SU-DHL-6 (cell line): ENCODE results near the gene ZFYVE1.

Experiments
- H2AFZ ChIP-seq: fragments of 200-600 bp; sonication (generic); 2 replicates; pipeline ENCODE4 v1.6.1; 2014; ENCODE audit warnings: low read depth, mild to moderate bottlenecking, moderate library complexity, mixed read lengths, antibody characterized with exemption, low read length; ENCODE audit not compliant: severe bottlenecking
- H3F3A ChIP-seq: fragments of 200-600 bp; shearing (Covaris generic); 2 replicates; pipeline ENCODE4 v1.6.0; 2016; ENCODE audit warnings: antibody characterized with exemption, mild to moderate bottlenecking; ENCODE audit not compliant: insufficient read depth
- H3K27ac ChIP-seq: fragments of 200-600 bp; sonication (generic); 2 replicates; pipeline ENCODE4 v1.5.1; 2016; ENCODE audit warnings: low read depth, mild to moderate bottlenecking, low read length, moderate library complexity, mixed read lengths
- H3K27me3 ChIP-seq: fragments of 200-600 bp; sonication (generic), shearing (Covaris generic); 2 replicates; pipeline ENCODE4 v1.6.0; 2014; ENCODE audit warnings: mild to moderate bottlenecking, low read length
- H3K36me3 ChIP-seq: fragments of 200-600 bp; sonication (generic); 2 replicates; pipeline ENCODE4 v1.6.1; 2014; ENCODE audit warnings: mild to moderate bottlenecking, low read length, mixed read lengths
- H3K4me2 ChIP-seq: fragments of 300-600, 200-600 bp; shearing (Covaris generic), sonication (generic); 2 replicates; pipeline ENCODE4 v1.6.0; 2014; ENCODE audit warnings: low read length, low read depth, mild to moderate bottlenecking; ENCODE audit not compliant: poor library complexity, severe bottlenecking
- H3K4me3 ChIP-seq: fragments of 200-600 bp; sonication (generic); 2 replicates; pipeline ENCODE4 v1.5.1; 2014; ENCODE audit warnings: antibody characterized with exemption, low read length, mild to moderate bottlenecking, mixed read lengths; ENCODE audit not compliant: insufficient read depth, poor library complexity, severe bottlenecking
- H3K79me2 ChIP-seq: fragments of 200-600 bp; sonication (generic); 2 replicates; pipeline ENCODE4 v1.6.1; 2014; ENCODE audit warnings: mild to moderate bottlenecking, low read length, moderate library complexity; ENCODE audit not compliant: insufficient read depth
- H3K9ac ChIP-seq: fragments of 200-600 bp; sonication (generic); 2 replicates; pipeline ENCODE4 v1.7.0; 2014; ENCODE audit warnings: mild to moderate bottlenecking, low read length
- H3K9me2 ChIP-seq: fragments of 200-600 bp; sonication (generic); replicated peaks from 2 replicates; pipeline ENCODE4 v1.6.1; 2014; ENCODE audit warnings: low read length; ENCODE audit not compliant: insufficient read depth
- H3K9me3 ChIP-seq: fragments of 200-600 bp; sonication (generic); 2 replicates; pipeline ENCODE4 v1.6.1; 2014; ENCODE audit warnings: low read length, mixed read lengths; ENCODE audit not compliant: insufficient read depth
- H4K20me1 ChIP-seq: fragments of 200-600 bp; sonication (generic); 2 replicates; pipeline ENCODE4 v1.6.1; 2014; ENCODE audit warnings: low read depth, mild to moderate bottlenecking, antibody characterized with exemption, low read length, moderate library complexity, mixed read lengths
- CTCF ChIP-seq: fragments of 200-600 bp; sonication (generic); IDR thresholded peaks from one replicate; pipeline ENCODE4 v1.5.1; 2017; ENCODE audit warnings: antibody characterized with exemption, mild to moderate bottlenecking, low read length, moderate library complexity; ENCODE audit not compliant: insufficient read depth, poor library complexity, severe bottlenecking
- EZH2phosphoT487 ChIP-seq: fragments of 200-600 bp; sonication (generic), shearing (Covaris generic); conservative IDR thresholded peaks from 2 replicates; pipeline ENCODE4 v1.6.1; 2018; ENCODE audit warnings: mild to moderate bottlenecking, antibody characterized with exemption, low read length, moderate library complexity, mixed read lengths

Gene ZFYVE1

GRCh38 chr14:72941286-72941985 lies 85.5 kb downstream of the ZFYVE1 start:
- TF ChIP-seq CTCF (no peak), EZH2phosphoT487 (no peak)
- Histone ChIP-seq H3F3A (no peaks in the 10 kb centered on the region), H3K9ac (no peak overlapping the region), H2AFZ (no peak overlapping the region), H4K20me1 (no peaks in the 10 kb centered on the region), H3K9me2 (no peaks in the 10 kb centered on the region), H3K79me2 (peaks cover 8% of the 10 kb centered on the region), H3K4me3 (no peak overlapping the region), H3K4me2 (no peak overlapping the region), H3K27me3 (no peaks in the 10 kb centered on the region), H3K27ac (no peak overlapping the region), H3K9me3 (no peaks in the 10 kb centered on the region), H3K36me3 (no peaks in the 10 kb centered on the region)

DNA sequence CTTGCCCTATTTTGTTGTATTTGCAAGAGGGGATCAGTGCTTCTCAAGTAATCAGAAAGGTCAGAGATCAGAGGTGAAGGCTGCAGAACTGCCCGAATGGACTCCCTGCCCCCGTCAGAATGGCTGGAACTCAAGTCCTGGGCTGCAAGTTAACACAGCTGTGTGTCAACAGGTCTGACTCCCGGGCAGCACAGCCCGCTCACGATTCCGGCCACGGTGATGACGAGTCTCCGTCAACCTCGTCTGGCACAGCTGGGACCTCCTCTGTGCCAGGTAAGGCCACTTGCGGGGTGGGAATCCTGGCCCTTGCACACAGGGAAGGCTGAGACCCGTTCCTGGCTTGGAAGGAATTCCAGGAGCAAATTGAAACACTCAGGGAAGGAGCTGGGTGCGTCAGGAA lies 87.3 kb downstream of the ZFYVE1 start:
- H4K20me1 ChIP-seq = no peaks in the 10 kb centered on the region; the same call in 1 of the 2 replicates
- H3K9me3 ChIP-seq = no peaks in the 10 kb centered on the region
- no peaks in the 10 kb centered on the region for H3K36me3 ChIP-seq
- no peak overlapping the region for H3K4me3 ChIP-seq
- H3F3A ChIP-seq = no peaks in the 10 kb centered on the region
- TF ChIP-seq EZH2phosphoT487 (no peak), CTCF (no peak)
- H3K9me2 ChIP-seq = no peaks in the 10 kb centered on the region
- no peak overlapping the region for H3K27ac ChIP-seq
- peaks cover 26% of the 10 kb centered on the region for H3K79me2 ChIP-seq
- H3K9ac ChIP-seq = no peak overlapping the region
- H3K27me3 ChIP-seq = no peaks in the 10 kb centered on the region
- no peak overlapping the region for H2AFZ ChIP-seq
- no peak overlapping the region for H3K4me2 ChIP-seq

DNA sequence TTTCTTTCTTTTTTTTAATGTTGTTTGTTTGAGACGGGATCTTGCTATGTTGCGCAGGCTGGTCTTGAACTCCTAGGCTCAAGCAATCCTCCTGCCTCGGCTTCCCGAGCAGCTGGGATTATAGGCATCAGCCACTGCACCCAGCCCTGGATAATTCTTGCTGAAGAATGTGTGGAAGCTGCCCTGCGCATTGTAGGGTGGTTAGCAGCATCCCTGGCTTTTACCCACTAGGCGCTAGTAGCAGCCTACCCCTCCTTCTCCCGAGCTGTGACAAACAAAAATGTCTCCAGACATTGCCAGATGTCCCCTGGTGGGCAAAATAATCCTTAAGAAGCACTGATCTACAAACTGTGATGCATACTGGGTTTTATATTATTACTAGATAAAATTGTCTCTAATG lies 94.0 kb downstream of the ZFYVE1 start:
- Histone ChIP-seq H3K4me3 (no peak overlapping the region), H3K36me3 (no peaks in the 10 kb centered on the region), H3K79me2 (peaks cover 91% of the 10 kb centered on the region), H3K4me2 (no peak overlapping the region), H3F3A (no peaks in the 10 kb centered on the region), H3K9ac (no peak overlapping the region), H3K27ac (no peak overlapping the region), H2AFZ (no peak overlapping the region), H3K27me3 (no peaks in the 10 kb centered on the region), H3K9me2 (no peaks in the 10 kb centered on the region), H4K20me1 (no peaks in the 10 kb centered on the region; the same call in 1 of the 2 replicates), H3K9me3 (no peaks in the 10 kb centered on the region)
- TF ChIP-seq CTCF (no peak), EZH2phosphoT487 (no peak)
